ENCODE measurements around the gene RPTOR.
"Not testable (repeated sequence)": the region's sequence is repeated elsewhere in the genome, so short reads cannot be mapped to it uniquely, and the experiment has no call there.

The RPTOR gene

GRCh38 chr17:80516171-80516932 is 28.3 kb upstream of the RPTOR start:
- DNase-seq (ENCODE audit: low read depth in 2 of 2), result no peak

GRCh38 chr17:80517641-80518040 is 27.0 kb upstream of the RPTOR start:
- DNase-seq (ENCODE audit: low read depth in 2 of 2), result no peak

GRCh38 chr17:80518392-80518791 is 26.2 kb upstream of the RPTOR start:
- DNase-seq (ENCODE audit: low read depth in 2 of 2), result no peak

GRCh38 chr17:80519091-80519781 is 25.4 kb upstream of the RPTOR start:
- no peak for DNase-seq (ENCODE audit: low read depth in 2 of 2)

- no peak for DNase-seq (ENCODE audit: low read depth in 2 of 2)
Measured at GRCh38 chr17:80520810-80521455, 23.7 kb upstream of the RPTOR start.

- no peak for DNase-seq (ENCODE audit: low read depth in 2 of 2)
Measured at GRCh38 chr17:80523054-80523744, 21.4 kb upstream of the RPTOR start.

- DNase-seq (ENCODE audit: low read depth in 2 of 2), result no peak
Measured at GRCh38 chr17:80523956-80524712, 20.5 kb upstream of the RPTOR start.

GRCh38 chr17:80526116-80526910 is 18.3 kb upstream of the RPTOR start:
- DNase-seq (ENCODE audit: low read depth in 2 of 2), result no peak

GRCh38 chr17:80527016-80527645 is 17.5 kb upstream of the RPTOR start:
- DNase-seq (ENCODE audit: low read depth in 2 of 2), result no peak

- DNase-seq (ENCODE audit: low read depth in 2 of 2), result no peak
Measured at GRCh38 chr17:80528536-80528935, 16.1 kb upstream of the RPTOR start.

GRCh38 chr17:80529104-80529903 is 15.3 kb upstream of the RPTOR start:
- no peak for DNase-seq (ENCODE audit: low read depth in 2 of 2)

GRCh38 chr17:80529904-80530292 is 14.7 kb upstream of the RPTOR start:
- DNase-seq (ENCODE audit: low read depth in 2 of 2), result no peak

- DNase-seq (ENCODE audit: low read depth in 2 of 2), result no peak
Measured at GRCh38 chr17:80531400-80531799, 13.2 kb upstream of the RPTOR start.

- DNase-seq (ENCODE audit: low read depth in 2 of 2), result not testable (repeated sequence)
Measured at GRCh38 chr17:80537386-80537785, 7.3 kb upstream of the RPTOR start.

- DNase-seq (ENCODE audit: low read depth in 2 of 2), result no peak
Measured at GRCh38 chr17:80538484-80538883, 6.2 kb upstream of the RPTOR start.

- no peak for DNase-seq (ENCODE audit: low read depth in 2 of 2)
Measured at GRCh38 chr17:80539022-80539641, 5.5 kb upstream of the RPTOR start.

GRCh38 chr17:80545499-80545826 is 825 bp downstream of the RPTOR start:
- no peak for DNase-seq (ENCODE audit: low read depth in 2 of 2)

GRCh38 chr17:80546267-80546666 is 1.6 kb downstream of the RPTOR start:
- no peak for DNase-seq (ENCODE audit: low read depth in 2 of 2)

GRCh38 chr17:80552523-80552922 is 7.9 kb downstream of the RPTOR start:
- no peak for DNase-seq (ENCODE audit: low read depth in 2 of 2)

Data from fibroblast of skin of left biceps (primary cell).